Measurements from ENCODE around the gene PIAS3.
"Not testable (repeated sequence)": the region's sequence is repeated elsewhere in the genome, so short reads cannot be mapped to it uniquely, and the experiment has no call there.

The PIAS3 gene

GRCh38 chr1:145822779-145823331 lies 36.0 kb downstream of the PIAS3 start:
- DNase-seq = not testable (repeated sequence)

DNA sequence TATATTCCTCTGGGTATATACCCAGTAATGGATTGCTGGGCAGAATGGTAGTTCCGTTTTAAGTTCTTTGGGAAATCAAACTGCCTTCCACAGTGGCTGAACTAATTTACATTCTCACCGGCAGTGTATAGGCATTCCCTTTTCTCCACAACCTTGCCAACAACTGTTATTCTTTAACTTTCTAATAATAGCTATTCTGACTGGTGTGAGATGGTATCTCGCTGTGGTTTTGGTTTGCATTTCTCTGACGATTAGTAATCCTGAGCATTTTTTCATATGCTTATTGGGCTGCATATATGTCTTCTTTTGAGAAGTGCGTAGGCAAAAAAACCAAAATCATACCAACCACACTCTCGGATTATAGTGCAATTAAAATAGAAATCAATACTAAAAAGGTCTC lies 40.8 kb downstream of the PIAS3 start:
- not testable (repeated sequence) for DNase-seq

DNA sequence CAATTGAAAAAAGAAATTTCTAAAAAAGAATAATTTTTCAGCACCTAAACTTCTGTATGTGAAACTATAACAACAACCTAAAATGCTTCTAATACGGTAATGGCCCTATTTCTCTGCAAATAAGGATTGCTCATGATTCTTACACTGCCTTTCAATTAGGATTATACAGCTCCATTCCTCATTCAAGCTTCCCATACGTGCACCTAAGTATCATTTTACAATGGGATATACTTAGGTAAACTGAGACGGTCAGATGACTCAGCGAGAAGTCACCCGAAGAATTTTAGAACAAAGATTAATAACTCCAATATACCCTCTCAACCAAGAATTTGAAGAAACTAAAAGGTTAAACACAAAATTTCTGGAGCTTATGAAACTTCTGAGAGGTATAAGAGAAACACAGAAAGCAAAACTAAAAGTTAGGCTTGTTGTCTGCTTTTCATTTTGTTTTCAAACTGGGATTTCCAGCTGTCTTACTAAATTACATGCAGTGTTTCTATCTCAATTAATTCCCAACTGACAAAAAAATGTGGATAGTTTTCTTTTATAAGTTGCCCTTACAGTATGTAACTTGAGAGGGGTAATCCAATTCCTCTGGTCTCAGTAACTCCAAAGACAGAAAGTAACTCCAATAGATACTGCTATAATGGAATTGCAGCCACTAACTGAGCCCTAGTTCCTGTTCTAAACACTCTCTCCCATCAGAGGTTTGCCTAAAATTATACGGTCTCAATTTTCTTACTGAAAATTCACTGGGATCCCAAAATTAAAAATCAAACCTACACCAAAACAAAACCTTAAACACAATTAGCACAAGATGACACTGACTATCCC lies 45.7 kb downstream of the PIAS3 start:
- not testable (repeated sequence) for DNase-seq

GRCh38 chr1:145806844-145807243 lies 52.0 kb downstream of the PIAS3 start:
- no peak for DNase-seq

DNA sequence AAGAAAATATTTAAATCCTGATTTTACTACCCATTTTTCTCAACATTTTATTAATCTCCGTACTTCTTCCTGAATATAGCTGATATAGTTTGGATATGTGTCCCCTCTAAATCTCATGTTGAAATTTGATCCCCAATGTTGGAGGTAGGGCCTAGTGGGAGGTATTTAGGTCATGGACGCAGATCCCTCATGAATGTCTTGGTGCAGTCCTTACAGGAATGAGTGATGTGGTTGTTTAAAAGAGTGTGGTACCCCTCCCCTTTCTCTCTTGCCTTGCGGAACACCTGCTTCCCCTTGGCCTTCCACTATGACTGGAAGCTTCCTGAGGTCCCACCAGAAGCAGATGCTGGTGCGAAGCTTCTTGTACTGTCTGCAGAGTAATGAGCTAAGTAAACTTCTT lies 52.5 kb downstream of the PIAS3 start:
- DNase-seq = no peak

- no peak for DNase-seq
Measured at GRCh38 chr1:145805057-145805456, 53.8 kb downstream of the PIAS3 start.

GRCh38 chr1:145804235-145805045 lies 54.4 kb downstream of the PIAS3 start:
- DNase-seq = no peak

DNA sequence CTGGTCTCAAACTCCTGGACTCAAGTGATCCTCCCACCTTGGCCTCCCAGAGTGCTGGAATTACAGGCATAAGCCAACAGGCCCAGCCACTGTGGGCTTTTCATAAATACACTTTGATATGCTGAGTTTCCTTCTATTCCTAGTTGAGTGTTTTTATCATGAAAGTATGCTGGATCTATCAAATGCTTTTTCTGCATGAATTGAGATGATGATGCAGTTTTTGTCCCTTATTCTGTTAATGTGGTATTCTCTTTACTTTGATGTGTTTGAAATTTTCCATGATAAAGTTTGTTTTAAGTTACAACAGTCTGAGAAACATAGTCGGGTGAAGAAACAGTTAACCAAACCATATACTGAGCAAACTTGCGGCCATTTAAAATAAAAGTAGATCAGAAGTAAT lies 59.1 kb downstream of the PIAS3 start:
- no peak for DNase-seq
